DOHH2 (cell line): ENCODE measurements around the gene SBK2.

Experiments used
- H3F3A ChIP-seq: fragments of 200-600 bp; sonication (generic), shearing (Covaris generic); 2 replicates; pipeline ENCODE4 v1.6.0; 2016; ENCODE audit warnings: antibody characterized with exemption, mild to moderate bottlenecking; ENCODE audit not compliant: control insufficient read depth, insufficient read depth
- H3K27ac ChIP-seq: fragments of 200-600 bp; sonication (generic); 2 replicates; pipeline ENCODE4 v1.5.1; 2014; ENCODE audit warnings: low read depth, mild to moderate bottlenecking, low read length, moderate library complexity
- H3K27me3 ChIP-seq: fragments of 200-600 bp; sonication (generic); 2 replicates; pipeline ENCODE4 v1.6.1; 2014; ENCODE audit warnings: mild to moderate bottlenecking, low read length, mixed read lengths; ENCODE audit not compliant: control insufficient read depth
- H3K36me3 ChIP-seq: fragments of 200-600 bp; sonication (generic); 2 replicates; pipeline ENCODE4 v1.6.1; 2014; ENCODE audit warnings: mild to moderate bottlenecking, low read length, moderate library complexity, mixed read lengths; ENCODE audit not compliant: control insufficient read depth
- H3K4me1 ChIP-seq: fragments of 200-600 bp; sonication (generic); 2 replicates; pipeline ENCODE4 v1.6.1; 2014; ENCODE audit warnings: mild to moderate bottlenecking, low read length, mixed read lengths; ENCODE audit not compliant: control insufficient read depth
- H3K4me2 ChIP-seq: fragments of 200-600 bp; sonication (generic); 2 replicates; pipeline ENCODE4 v1.6.0; 2014; ENCODE audit warnings: mild to moderate bottlenecking, low read length, moderate library complexity
- H3K4me3 ChIP-seq: fragments of 200-600 bp; sonication (generic); 2 replicates; pipeline ENCODE4 v1.5.1; 2014; ENCODE audit warnings: mild to moderate bottlenecking, low read length, mixed read lengths
- H3K79me2 ChIP-seq: fragments of 200-600 bp; sonication (generic); 2 replicates; pipeline ENCODE4 v1.6.1; 2014; ENCODE audit warnings: mild to moderate bottlenecking, low read length, mixed read lengths; ENCODE audit not compliant: control insufficient read depth
- H3K9me2 ChIP-seq: fragments of 200-600 bp; sonication (generic); replicated peaks from 2 replicates; pipeline ENCODE4 v1.6.1; 2014; ENCODE audit warnings: mild to moderate bottlenecking, low read length, mixed read lengths; ENCODE audit not compliant: control insufficient read depth
- H3K9me3 ChIP-seq: fragments of 200-600 bp; sonication (generic); 2 replicates; pipeline ENCODE4 v1.6.1; 2014; ENCODE audit warnings: antibody characterized with exemption, low read length, mixed read lengths; ENCODE audit not compliant: control insufficient read depth, insufficient read depth
- H4K20me1 ChIP-seq: fragments of 200-600 bp; sonication (generic); 2 replicates; pipeline ENCODE4 v1.6.0; 2014; ENCODE audit warnings: low read depth, mild to moderate bottlenecking, antibody characterized with exemption, low read length, moderate library complexity; ENCODE audit not compliant: control insufficient read depth, insufficient read depth
- CTCF ChIP-seq: fragments of 200-600 bp; sonication (generic); IDR thresholded peaks from one replicate; pipeline ENCODE4 v1.5.1; 2014; ENCODE audit warnings: antibody characterized with exemption, mild to moderate bottlenecking, low read depth, low read length; ENCODE audit not compliant: poor library complexity, severe bottlenecking
- EZH2phosphoT487 ChIP-seq: fragments of 200-600 bp; sonication (generic); IDR thresholded peaks from 2 replicates; pipeline ENCODE4 v1.6.1; 2017; ENCODE audit warnings: borderline replicate concordance, mild to moderate bottlenecking, antibody characterized with exemption, low read length, moderate library complexity, mixed read lengths

The SBK2 gene

GRCh38 chr19:55542292-55542855 lies 5.4 kb upstream of the SBK2 start:
- Histone ChIP-seq H3K79me2 (no peaks in the 10 kb centered on the region), H3K9me3 (no peaks in the 10 kb centered on the region), H3K27ac (no peak overlapping the region), H3K36me3 (no peaks in the 10 kb centered on the region), H3K4me3 (no peak overlapping the region), H4K20me1 (no peaks in the 10 kb centered on the region), H3K4me1 (no peaks in the 10 kb centered on the region), H3K27me3 (no peaks in the 10 kb centered on the region), H3K9me2 (no peaks in the 10 kb centered on the region), H3F3A (no peaks in the 10 kb centered on the region), H3K4me2 (no peak overlapping the region)
- TF ChIP-seq EZH2phosphoT487 (no peak), CTCF (no peak)

DNA sequence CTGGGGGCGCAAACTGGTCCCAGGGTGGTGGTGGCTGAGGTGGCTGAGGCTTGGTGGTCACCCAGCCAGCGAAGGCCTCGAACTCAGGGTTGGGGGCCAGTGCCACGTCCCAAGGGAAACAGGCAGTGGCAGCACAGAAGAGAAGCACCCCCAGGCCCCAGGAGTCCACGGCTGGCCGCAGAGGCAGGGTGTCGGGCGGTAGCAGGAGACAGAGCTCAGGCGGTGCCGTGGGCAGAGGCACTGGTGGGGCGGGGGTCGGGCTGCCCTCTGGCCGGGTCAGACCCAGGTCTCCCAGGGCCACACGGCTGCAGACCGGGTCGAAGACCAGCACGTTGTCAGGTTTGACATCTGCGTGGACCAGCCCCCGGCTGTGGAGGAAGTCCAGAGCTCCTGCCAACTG lies 4.2 kb upstream of the SBK2 start:
- Histone ChIP-seq H3K9me2 (no peaks in the 10 kb centered on the region), H3K27me3 (no peaks in the 10 kb centered on the region), H3K27ac (no peak overlapping the region), H3K9me3 (no peaks in the 10 kb centered on the region), H3K36me3 (no peaks in the 10 kb centered on the region), H3K4me3 (no peak overlapping the region), H3K79me2 (no peaks in the 10 kb centered on the region), H3K4me1 (no peaks in the 10 kb centered on the region), H3K4me2 (no peak overlapping the region), H3F3A (no peaks in the 10 kb centered on the region), H4K20me1 (no peaks in the 10 kb centered on the region)
- TF ChIP-seq EZH2phosphoT487 (no peak), CTCF (no peak)

- H3K79me2 ChIP-seq = no peaks in the 10 kb centered on the region
- H3K27me3 ChIP-seq = no peaks in the 10 kb centered on the region
- no peaks in the 10 kb centered on the region for H3K36me3 ChIP-seq
- no peaks in the 10 kb centered on the region for H3K9me3 ChIP-seq
- no peaks in the 10 kb centered on the region for H3F3A ChIP-seq
- H3K27ac ChIP-seq = no peak overlapping the region
- TF ChIP-seq CTCF (no peak), EZH2phosphoT487 (no peak)
- H3K9me2 ChIP-seq = no peaks in the 10 kb centered on the region
- H3K4me3 ChIP-seq = no peak overlapping the region
- no peaks in the 10 kb centered on the region for H4K20me1 ChIP-seq
- no peak overlapping the region for H3K4me2 ChIP-seq
- no peaks in the 10 kb centered on the region for H3K4me1 ChIP-seq
These were observed 3.7 kb upstream of the SBK2 start for GRCh38 chr19:55540619-55541018.
